ELR (cell line): ENCODE measurements around the gene MCTP1.
A peak's percentile ranks its signal among the peaks of the same experiment; 100 is the strongest.

Experiments used
- DNase-seq: peaks from one replicate; pipeline ENCODE4 v3.0.0-alpha.2; 2015; ENCODE audit warnings: low read depth

The MCTP1 gene

DNA sequence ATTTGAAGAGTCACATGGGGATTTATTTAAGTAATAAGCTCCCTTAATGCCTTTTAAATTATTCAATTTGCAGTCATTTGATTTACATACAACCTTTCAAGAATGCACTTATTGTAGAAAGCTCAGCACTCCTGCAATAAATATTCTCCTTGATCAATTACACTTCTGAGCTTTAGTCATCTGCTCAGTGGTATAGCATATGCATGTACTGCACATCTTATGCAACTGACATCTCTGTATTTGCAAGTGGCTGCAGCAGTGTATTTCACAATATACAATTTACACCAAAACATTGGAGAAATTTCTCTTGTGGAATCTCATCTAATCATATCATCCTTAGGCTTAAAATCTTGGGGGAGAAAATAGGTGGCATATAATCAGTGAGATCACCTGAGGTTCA lies 340.7 kb downstream of the MCTP1 start:
- DNase-seq = no peak

DNA sequence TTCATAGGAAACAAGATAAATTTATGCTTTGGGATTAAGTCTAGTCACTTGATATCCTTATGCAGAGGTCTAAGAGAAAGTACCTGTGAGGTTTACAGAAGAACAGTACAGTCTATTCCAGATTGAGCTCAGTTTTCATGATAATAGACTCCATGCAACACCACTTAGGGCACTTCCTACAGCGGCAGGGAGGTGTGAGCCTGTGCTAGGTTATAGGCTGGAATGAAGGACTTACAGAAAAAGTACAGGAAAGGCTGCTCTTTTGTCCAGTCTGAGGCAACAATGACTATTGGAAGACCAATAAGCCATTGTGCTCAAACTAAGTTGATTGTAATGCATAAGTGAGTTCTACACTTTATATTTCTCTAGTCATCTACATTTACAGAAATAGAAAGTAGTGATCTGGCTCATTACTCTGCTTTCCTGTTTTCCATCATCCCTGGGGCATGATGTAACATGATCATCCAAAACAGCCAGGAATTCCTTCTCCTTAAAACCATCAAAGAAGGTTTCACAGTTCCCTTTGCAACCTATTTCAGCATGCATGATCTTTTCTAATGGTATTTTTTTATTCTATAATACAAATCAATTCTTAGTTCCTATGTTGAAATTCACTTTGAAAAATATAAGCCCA lies 343.7 kb downstream of the MCTP1 start:
- DNase-seq = no peak

DNA sequence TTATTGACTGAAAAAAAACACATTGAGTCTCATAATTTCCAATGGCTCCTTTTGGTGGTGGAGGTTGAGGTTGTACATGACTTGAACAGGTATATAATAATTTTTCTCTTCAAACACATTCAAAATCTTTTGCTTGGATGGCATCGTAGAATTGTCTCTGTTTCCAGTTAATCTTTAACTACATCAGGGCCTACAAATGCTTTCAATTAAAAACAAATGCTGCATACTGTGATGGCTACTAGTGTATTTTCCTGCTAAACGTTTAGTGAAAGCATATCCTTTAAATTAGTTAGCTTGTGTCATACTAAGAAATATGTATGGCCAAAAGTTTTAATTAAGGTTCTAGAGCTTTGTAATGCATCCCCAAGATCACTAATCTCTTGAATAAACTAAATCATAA lies 352.6 kb downstream of the MCTP1 start:
- no peak for DNase-seq

DNA sequence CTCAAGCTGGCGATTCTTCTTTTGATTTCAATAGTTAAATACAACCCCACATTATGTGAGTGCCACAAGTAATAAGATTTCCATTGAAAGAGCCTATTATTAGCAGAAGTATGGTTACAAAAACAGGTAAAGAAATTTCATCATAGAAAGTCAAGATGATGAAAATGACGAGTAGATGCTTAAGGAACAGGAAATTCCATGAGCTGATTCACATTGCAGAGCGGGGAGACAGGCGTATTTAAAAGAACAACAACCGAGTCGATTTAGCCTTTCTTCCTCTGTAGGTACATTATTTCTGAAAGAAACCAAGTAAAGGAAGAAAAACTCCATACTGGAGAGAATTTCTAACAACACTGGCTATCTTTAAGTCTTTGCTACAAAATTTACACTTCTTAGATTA lies 356.0 kb downstream of the MCTP1 start:
- DNase-seq = peak; percentile 56

DNA sequence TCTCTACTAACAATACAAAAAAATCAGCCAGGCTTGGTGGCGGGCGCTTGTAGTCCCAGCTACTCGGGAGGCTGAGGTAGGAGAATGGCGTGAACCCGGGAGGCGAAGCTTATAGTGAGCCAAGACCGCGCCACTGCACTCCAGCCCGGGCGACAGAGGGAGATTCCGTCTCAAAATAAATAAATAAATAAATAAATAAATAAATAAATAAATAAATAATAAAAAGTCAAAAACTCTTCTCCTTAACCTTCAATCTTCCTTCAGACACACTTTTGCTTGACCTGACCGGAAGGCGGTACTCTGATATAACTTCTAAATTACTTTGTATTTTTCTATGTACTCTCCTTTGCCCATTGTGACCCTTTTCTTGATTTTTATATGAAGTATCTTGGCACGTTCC lies 364.3 kb downstream of the MCTP1 start:
- DNase-seq = no peak

DNA sequence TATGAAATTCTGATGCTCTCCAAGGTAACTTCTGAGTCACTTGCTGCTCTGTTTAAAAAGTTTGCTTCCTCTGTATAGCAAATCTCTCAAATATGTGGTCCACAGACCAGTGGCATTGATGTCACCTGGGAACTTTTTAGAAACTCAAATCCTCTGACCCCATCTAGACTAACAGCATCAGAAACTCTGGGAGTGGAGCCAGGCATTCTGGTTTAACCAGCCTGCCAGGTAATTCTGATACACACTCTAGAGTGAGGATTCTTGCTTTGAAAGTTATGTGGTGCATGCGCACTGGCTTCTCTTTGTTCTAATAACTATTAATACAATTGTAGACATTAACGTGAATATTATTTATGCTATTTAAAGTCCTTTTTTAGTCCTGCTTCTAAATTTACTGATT lies 368.3 kb downstream of the MCTP1 start:
- DNase-seq = no peak

DNA sequence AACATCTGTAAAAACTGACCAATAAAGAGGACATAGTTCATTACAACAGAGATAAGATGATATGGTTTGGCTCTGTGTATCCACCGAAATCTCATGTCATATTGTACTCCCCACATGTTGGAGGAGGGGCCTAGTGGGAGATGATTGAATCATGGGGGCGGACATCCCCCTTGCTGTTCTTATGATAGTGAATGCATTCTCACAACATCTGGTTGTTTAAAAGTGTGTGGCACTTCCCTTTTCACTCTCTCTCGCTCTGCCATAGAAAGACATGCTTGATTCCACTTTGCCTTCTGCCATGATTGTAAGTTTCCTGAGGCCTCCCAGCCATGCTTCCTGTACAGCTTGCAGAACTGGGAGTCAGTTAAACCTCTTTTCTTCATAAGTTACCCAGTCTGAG lies 373.6 kb downstream of the MCTP1 start:
- no peak for DNase-seq

DNA sequence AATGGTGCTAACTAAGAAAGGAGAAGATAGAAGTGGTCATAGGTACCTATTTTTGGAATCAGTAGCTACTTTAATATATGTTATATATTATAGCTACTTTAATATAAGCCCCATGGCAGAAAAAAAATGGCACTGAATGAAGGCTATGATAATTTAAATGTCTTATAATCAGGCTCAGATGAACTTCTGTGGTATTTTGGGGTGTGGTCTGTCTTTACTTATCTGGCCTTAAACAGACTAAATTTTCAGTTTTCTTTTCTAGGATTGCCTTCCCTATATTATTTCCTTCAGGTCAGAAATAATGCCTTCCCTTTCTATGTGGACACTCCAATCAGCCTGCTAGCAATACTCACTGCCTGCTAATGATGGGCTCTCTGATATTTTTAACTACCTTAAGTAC lies 374.2 kb downstream of the MCTP1 start:
- DNase-seq = no peak

DNA sequence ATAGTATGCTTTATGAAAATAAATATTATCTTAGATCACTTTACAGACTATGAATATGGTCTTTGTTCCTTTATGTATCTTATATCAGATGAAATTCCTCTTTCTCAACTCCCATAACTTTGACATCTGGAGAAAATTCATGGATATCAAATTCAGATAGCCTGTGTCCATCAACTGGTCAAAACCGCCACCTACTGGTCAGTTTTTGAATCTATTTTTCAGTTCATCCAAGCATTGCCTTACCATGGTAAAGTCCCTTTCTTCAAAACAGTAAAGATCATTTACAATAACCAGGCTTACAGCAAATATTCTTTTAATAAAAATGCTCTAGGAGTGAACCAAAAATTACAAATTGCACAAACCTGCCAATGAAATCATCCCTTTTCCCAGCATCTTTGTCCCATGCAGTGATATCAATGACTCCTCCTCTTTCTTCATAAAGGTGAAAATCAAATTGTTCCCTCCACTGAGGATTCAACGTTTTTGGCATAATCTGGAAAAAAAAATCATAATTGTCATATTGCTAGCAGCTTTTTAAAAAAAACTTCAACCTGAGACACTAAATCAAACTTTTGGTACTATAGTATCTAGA lies 375.9 kb downstream of the MCTP1 start:
- peak; percentile 64 for DNase-seq

DNA sequence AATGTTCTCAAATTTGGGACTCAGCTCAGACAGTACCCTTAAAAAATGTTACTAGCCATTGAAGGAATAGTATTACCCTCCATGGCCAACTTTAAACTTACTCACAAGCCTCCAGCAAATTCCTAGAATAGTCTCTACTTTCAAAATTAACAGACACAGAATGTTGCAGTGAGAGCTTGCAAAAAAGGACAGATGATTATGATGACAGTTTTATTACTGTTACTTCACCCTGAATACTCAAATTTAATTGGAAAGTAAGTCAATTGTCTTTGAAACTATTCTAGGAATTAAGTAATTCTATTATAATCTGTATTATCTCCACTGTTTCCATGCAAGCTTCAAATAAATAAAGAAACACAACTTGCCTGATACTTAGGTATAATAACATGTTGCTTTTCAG lies 378.1 kb downstream of the MCTP1 start:
- DNase-seq = no peak

DNA sequence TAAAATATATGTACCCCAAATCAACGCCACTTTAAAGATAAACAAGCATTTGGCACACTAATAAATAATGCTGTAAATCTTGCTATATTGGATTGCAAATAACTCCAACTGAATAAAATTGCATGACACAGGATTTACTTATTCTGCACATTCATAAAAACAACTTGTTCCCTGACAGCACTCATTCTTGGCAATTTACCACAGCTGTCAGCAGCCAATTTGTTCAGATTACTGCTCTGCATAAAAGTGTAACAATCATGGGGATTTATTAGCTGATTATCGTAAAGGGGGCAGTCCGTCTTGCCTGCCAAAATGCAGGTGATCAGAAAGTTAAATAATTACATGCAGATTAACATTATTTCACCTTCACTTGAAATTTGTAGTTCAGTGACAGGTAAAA lies 381.2 kb downstream of the MCTP1 start:
- DNase-seq = no peak

DNA sequence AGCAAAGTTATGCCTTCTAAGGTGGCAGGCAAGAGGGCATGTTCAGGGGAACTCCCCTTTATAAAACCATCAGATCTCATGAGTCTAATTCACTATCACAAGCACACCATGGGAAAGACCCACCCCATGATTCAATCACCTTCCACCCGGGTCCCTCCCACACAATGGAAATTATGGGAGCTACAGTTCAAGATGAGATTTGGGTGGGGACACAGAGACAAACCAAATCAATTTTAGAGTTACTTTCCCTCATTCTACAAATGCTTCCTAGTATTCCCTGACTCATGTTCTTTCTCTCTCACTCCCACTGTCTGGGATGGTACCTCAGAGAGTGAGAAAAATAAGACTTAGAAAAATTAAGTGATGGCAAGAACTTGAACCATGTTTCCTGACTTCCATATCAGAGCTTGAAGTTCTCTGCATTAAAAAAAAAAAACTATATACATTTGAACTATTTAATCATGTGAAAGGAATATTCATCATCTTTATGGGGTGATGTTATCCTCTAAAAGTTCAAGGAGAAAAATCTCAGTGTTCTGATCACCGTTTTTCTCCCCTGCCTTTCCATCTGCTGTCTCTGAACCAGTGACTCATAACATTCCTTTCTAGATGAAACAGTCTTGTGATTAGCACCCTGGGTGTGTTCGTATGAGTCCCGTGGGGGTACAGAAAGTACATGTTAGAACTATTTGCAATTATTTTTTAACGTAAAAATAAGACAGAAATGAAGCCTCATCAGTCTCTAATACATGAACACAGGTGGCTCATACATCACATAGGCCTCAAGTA lies 383.5 kb downstream of the MCTP1 start:
- peak; percentile 83 for DNase-seq

DNA sequence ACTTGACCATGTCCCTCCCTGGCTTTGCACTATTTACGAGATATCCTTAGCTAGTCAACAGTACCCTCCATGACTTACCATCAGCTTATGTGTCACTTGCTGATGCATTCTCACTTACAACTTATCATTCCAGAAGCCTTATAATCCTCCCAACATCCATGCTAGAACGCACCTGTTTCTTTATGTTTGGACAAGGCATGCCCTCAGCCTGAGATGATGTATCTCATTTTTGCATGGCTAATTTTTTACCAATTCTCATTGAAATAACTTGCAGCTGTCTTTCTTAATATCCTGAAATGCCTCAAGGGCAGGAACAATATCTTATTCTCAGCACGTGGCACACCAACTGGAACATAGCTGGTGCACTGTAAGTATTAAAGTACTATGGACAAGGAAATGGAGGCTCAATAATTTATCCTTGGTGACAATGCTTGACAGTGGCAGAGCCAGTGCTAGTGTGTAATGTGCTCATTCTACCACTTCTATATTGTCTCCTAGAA lies 384.8 kb downstream of the MCTP1 start:
- DNase-seq = no peak

DNA sequence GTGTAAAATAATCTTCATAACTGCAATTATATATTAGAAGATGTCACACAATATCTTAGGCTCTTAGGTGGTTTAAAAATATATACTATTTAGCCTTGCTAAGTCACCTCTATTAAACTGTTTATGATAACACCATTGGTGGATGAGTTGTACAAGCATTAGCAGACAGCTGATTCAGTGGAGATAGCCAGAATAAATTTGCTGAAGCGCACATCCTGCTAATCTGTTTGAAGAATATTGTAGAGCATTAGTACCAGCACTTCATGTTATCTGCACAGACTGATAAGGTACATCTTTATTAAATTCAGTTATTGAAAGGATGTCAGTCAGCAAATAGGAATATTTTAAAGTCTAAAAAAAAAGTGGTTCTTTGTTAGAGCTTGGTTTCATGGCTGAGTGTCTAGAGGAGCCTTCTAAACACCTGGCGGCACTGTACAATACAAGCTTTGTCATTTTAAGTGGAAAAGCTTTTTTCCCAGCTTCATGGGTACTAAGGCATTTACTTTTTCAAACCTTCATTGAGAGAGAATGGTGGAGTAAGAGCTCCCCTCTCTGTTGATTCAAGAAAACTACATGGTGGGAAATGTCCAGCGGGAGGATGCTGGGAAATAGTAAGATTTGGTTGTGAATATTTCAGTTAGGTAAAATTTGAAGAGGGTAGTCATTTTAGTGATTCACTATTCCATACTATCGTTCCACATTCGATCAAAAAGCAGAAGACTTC lies 391.3 kb downstream of the MCTP1 start:
- DNase-seq = peak; percentile 38

DNA sequence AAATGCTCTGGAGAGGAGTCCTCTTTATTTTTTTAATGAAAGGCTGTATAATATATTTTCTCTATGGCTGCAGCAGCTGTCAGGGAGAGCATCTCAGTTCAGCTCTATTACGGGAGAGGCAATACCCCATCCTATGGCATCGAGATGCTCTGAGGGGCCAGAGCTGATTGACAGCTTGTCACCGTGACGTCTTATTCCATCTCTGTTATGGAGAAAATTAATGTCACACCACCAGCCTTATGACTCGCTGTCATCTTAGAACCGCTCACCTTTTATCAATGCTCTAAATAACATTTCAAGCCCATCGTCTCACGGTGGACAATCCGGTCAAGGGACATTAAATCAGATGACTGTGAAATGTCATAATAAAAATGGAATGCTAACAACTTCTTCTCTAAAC lies 392.9 kb downstream of the MCTP1 start:
- no peak for DNase-seq

DNA sequence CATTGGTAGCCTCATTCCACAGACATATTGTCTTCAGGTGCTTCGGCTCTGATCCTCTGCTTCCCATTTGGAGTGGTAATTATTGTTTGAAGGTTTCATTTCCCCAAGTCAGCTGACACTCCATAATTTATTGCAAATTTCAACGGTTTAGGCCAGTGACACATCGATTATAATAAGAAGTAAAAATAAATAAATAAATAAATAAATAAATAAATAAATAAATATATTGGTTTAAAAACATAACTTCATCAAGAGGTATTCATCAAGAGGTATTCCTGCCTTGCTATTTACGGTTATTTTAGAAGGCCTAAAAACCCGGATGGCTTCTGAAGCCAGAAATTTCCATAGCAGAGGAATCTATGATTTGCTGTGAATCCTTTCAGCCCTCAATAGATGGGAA lies 393.3 kb downstream of the MCTP1 start:
- DNase-seq = no peak

DNA sequence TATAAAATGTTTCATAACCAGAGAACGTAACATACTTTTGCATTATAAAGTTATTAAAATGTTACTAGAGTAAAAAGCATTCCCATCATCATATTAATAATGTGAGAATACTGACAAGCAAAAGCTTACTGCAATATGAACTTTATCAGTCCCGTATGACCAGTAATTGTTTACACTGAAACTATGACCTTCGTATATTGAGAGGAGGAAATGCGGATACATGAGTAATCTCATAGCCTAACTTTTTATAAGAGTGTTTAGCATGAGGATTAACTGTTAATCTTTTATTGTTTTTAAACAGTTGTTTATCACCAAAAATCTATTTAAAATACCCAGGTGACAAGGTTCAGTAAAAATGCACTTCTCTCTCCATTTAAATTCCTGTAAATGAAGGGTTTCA lies 394.0 kb downstream of the MCTP1 start:
- peak; percentile 36 for DNase-seq

DNA sequence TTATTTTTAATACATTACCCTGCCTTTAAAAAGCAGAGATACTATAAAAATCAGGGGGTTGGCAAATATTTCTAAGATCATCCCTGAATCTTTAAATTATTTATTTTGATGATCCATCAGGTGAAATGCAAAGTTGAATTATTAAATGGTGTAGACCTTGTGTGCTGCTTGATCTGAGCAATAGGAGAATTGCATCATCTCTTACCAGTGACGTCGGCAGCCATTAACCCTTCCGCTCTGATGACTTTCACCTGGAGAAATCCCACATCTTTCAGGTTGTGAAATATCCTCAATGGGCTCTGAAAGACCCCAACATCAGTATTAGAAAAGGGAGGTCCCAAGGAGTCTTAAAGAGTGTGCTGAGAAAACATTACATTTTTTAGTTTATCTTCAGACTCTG lies 396.2 kb downstream of the MCTP1 start:
- DNase-seq = no peak

DNA sequence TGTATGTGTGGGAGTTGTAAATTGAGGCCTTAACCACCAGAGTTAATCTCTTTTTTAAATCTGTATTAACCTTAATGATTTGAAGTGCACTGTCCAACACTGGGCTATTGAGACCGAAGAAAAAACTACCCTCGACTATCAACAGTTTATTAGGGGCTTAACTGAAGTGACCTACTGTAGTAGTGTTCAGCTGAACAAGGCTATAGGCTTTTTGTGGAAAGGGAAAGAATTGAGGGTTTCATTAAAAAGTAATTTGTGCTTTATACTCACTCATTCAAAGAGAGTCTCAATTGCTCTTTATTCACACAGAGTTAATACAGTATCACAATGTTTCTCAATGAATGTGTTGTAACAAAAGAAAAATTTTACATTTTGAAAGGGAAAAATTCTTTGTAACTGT lies 399.0 kb downstream of the MCTP1 start:
- no peak for DNase-seq

DNA sequence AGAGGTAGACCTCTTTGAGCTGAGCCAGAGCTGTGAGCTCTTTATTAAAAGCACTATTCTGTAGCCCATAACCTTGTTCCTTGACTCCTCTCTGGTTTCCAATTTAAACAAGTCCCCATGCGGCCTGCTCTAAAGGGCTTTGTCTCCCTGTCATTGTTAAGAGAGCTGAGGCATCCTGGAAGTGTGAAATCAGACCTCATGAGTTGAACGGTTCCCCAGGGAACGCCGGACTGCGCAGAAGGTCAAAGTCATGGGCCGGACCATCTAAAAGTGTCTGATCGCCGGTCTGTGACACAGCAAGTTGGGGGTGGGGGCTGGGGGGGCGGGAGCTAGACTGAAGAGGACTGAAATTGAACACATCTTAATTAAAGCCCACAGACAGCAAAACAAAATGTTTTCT lies 400.6 kb downstream of the MCTP1 start:
- no peak for DNase-seq

DNA sequence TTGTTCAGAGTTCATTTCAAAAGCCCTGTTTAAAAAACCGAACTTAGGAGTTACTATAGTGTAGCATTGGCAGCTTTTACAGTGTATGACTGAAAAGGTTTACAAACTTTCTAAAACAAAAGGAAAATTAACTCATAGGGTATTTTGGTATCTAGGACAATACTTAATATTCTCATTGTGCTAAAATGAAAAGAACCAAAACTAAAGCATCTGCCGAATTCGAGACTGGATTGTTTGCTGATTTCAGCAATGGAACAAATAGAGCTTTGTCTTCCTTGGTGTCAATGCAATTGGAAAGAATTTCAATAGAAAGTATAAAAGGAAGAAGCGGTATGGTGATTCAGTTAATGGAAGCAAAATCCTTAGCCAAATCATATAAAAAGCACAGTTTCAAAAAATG lies 412.4 kb downstream of the MCTP1 start:
- no peak for DNase-seq

DNA sequence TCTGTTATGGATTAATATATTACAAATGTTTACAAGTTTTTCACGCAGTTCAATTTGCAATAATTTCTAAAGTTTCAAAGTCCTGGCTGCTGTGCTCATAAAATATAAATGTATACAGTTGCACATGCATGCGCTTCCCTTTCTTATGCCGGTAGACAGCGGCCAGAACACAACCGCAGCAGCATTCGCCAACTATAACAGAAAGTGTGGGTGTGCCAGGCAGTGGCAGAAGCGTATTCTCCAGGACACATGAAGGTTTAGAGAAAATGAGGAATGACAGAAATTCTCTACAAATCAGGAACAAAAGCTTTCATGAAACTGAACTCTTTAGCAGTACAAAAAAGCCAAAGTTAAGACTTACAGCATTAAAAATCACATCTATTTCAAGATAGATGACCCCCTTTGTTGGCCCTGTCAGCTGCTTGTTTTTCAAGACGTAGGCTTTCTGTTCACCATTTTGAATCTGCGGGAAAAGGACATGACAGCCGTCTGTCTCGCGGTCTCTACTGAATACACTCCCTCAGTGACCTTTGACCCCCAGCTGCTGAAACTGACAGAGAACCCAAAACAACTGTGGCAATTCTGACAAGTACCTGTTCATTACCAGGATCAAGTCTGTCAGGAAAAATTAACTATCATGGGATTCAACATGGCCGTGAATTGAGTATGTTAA lies 414.2 kb downstream of the MCTP1 start:
- DNase-seq = no peak
